HG03095 (cell line): ENCODE data around the gene NSF.
"Not testable (repeated sequence)": the region's sequence is repeated elsewhere in the genome, so short reads cannot be mapped to it uniquely, and the experiment has no call there.

Experiments
- ATAC-seq: cut with Tn5 transposase; IDR thresholded peaks from one replicate; pipeline ENCODE4 v1.9.1; 2021; ENCODE audit warnings: moderate library complexity; ENCODE audit not compliant: unreplicated experiment

Gene NSF

GRCh38 chr17:46590157-46591146, at the start of gene NSF:
Gene NSF (plus strand): TSS chr17:46590669. CDS start chr17:46590776, 107 bp downstream.
- ATAC-seq = peak; percentile 84

GRCh38 chr17:46548607-46549006, 41.9 kb upstream of the NSF start:
- ATAC-seq = not testable (repeated sequence)

- not testable (repeated sequence) for ATAC-seq
Observed at GRCh38 chr17:46559155-46559554, 31.3 kb upstream of the NSF start.

- ATAC-seq = not testable (repeated sequence)
Observed at GRCh38 chr17:46560048-46560447, 30.4 kb upstream of the NSF start.

GRCh38 chr17:46566284-46566683, 24.2 kb upstream of the NSF start:
- ATAC-seq = not testable (repeated sequence)

GRCh38 chr17:46566980-46567379, 23.5 kb upstream of the NSF start:
- not testable (repeated sequence) for ATAC-seq

GRCh38 chr17:46571796-46572195, 18.7 kb upstream of the NSF start:
- ATAC-seq = not testable (repeated sequence)

- peak; percentile 92 for ATAC-seq
Observed at GRCh38 chr17:46579083-46580075, 11.1 kb upstream of the NSF start, which contains the start of gene ARL17A. Gene ARL17A (minus strand): TSS chr17:46579691. CDS start chr17:46576322, 3,369 bp downstream.

GRCh38 chr17:46580082-46580481, 10.4 kb upstream of the NSF start:
- not testable (repeated sequence) for ATAC-seq

- ATAC-seq = not testable (repeated sequence)
Observed at GRCh38 chr17:46585444-46585843, 5.0 kb upstream of the NSF start.

- ATAC-seq = not testable (repeated sequence)
Observed at GRCh38 chr17:46591332-46591731, 863 bp downstream of the NSF start.

- ATAC-seq = not testable (repeated sequence)
Observed at GRCh38 chr17:46598344-46598931, 8.0 kb downstream of the NSF start.

GRCh38 chr17:46600767-46601166, 10.3 kb downstream of the NSF start:
- ATAC-seq = not testable (repeated sequence)

- ATAC-seq = peak; percentile 89
Observed at GRCh38 chr17:46603125-46603524, 12.7 kb downstream of the NSF start.

GRCh38 chr17:46611304-46611703, 20.8 kb downstream of the NSF start:
- not testable (repeated sequence) for ATAC-seq

- ATAC-seq = not testable (repeated sequence)
Observed at GRCh38 chr17:46613876-46614275, 23.4 kb downstream of the NSF start.

GRCh38 chr17:46617121-46617520, 26.7 kb downstream of the NSF start:
- not testable (repeated sequence) for ATAC-seq

- not testable (repeated sequence) for ATAC-seq
Observed at GRCh38 chr17:46618975-46619374, 28.5 kb downstream of the NSF start.

GRCh38 chr17:46623790-46624189, 33.3 kb downstream of the NSF start:
- ATAC-seq = not testable (repeated sequence)

GRCh38 chr17:46624726-46625125, 34.3 kb downstream of the NSF start:
- ATAC-seq = not testable (repeated sequence)
